GM21529 (cell line): ENCODE data around the gene C3orf52.

Experiments used
- ATAC-seq: cut with Tn5 transposase; IDR thresholded peaks from one replicate; pipeline ENCODE4 v1.9.1; 2021; ENCODE audit not compliant: unreplicated experiment

Gene C3orf52

DNA sequence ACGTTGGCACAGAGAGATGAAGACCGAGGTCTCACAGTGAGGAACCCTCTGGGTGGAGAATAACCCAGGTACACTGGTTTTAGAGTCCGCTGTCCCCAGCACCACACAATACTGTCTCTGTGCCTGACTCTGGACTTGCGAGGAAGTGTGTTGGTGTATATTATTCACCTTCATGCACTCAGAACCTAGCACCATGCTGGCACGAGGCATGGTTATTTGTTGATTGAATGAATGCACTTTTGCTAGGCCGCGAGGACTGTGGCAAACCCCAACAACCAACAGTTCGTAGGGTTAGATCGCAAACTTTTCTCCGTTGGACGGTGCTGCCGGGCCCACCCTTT, 484 bp upstream of the C3orf52 start:
- peak; percentile 10 for ATAC-seq

DNA sequence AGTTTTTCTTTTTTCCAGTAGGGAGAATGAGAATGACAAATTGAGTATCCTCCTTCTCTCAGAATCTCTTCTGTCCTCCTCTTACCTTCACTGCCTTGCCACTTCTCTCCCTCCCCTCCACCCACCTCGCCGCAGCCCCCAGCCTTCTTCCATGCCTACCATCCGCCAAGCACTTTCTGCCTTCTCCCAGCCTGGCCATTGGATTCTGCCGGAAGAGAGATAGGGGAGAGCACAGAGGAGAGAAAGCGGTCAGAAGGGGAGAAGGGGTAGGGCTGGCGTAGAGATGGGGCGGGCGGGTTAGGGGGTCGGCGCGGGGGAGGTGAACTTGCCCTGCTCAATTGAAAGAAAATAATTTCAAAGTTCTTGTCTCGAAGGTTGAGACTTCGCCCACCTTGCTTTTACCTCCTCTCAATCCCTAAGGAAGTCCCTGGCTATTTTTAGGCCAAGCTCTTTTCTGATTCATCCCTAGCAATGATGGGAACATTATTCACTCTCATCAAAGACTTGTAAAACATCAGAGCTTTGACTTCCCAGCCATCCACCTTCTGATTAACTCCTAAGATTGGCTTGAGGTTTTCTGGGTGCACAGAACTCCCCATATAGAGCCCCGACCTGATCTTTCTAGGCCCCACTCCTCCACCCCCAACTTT, 811 bp downstream of the C3orf52 start:
- no peak for ATAC-seq

DNA sequence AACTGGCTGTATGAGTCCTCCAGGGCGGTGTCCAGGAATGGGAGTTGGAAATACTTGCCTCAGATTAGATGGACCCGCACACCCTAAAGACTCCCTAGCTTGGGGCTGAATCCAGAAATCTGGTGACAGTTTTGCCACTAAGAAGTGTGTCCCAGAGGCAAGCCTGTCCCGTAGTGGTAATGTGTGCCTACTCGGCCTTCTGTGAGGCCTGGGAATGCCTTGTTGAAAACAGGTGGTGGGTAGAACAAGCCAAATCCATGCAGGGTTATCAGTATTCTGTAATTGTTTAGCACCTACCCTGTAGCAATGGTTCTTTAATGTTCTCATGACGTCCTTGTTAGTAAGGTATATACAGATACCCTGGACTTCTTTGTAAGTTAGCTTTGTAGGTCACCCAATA, 1.6 kb downstream of the C3orf52 start:
- no peak for ATAC-seq

DNA sequence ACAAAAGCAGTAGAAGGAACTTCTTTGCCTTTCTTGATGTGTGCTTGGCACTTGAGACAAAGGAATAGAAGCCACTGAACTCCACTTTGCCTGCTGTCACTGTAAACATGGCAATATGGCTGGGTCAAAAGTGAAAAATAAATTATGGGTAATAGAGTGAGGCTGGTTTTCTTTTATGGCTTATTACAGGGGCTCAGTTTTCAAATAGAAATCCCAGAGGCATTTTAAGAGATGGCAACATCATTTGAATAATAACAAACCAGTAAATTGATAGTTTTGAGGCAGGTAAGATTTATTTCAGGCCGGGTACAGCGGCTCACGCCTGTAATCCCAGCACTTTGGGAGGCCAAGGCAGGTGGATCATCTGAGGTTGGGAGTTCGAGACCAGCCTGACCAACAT, 2.8 kb downstream of the C3orf52 start:
- no peak for ATAC-seq

DNA sequence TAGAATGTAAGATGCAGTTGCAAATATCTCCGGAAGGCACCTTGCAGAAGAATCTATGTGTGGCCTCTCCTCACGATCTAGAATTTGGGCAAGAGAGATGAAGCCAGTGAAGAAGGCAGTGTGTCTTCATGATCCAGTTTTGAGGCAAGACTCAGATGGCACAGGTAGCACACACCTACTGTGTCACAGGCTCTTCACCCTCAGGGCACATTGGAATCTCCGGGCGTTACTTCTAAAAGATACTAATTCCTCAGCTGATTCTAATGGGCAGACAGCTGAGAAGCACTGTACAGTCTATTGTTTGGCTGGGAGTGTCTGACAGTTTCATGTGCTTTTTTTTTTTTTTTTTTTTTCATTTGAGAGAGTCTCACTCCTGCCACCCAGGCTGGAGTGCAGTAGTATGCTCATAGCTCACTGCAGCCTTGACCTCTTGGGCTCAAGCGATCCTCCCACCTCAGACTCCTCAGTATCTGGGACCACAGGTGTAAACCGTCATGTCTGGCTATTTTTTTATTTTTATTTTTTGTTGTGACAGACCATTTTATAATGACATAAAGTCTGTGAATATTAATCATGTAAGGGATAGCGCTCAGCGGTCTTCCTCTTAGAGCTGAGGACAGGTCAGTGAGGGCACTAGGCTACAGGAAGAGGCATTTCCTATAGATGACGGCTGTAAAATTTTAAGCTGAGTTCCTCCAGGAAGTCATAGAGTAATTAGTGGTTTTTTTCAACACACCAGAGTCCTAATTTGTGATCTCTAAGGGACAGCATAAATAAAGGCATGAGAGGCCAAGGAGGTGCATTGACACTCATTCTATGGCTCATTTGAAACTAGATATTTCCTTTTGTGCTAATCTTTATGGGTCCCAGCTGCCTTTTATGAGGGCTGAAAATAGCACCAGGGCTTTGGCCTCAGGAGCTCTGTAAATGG, 4.0 kb downstream of the C3orf52 start:
- no peak for ATAC-seq

DNA sequence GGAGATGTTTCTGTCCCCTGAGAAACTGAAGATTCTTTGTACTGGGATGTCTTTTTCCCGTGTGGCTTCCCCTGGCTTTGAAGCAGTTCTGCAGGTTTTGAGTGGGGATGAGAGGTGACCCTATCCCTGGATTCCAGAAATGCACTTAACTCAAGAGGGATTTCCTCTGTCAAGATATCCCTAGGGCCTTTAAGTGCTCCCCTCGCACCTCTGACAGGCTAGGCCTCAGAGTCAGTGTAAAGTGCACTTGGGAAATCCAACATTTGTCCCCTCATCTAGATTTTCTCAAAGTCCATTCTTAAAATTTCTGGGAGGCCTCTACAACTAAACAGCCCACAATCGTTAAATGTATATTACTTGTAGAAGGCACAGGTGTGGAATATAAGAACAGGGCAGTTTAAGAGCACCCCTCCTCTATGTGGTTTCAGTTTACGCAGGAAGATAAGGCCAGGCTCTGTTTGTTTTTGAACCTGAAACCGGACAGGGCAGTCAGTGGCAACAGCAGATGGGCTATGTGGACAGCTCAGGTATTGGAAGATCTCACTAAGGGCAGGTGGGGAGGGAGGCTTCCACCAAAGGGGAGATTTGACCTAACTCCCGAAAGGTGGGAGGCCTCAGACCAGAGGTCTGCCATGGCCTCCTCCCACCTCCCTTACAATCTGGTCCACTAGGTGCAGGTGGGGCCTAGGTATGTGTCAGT, 4.8 kb downstream of the C3orf52 start:
- ATAC-seq: no peak

DNA sequence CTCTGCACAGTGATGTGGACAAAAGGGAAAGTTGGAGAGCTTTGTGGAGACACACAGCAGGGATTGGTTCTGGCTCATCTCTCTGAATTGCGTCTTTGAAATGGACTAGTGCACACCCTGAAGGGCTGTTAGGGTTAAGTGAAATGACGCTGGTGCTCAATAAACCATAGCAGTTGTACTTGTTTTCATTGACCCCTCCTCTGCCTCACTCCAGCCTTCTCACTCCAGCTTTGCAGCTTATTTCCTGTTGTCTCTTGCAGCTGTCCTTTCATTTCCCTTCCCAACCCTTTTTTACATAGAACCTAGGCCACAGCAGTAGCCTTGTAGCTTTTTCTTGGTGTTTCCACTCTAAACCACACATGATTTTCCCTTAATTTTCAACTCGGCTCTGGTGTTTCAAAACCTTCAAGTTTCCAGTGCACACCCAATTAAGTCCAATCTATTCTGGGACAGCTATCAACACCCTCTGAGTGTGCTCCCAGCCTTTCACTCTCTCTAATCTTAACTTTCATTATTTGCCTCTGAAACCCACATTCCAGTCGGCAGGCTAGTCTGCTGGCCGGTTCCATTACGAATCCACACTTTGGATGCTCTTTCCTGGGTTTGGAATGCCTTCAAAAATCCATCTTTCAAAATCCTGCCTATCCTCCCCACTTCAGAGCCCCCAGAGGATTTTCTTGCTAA, 6.4 kb downstream of the C3orf52 start:
- peak; percentile 57 for ATAC-seq

DNA sequence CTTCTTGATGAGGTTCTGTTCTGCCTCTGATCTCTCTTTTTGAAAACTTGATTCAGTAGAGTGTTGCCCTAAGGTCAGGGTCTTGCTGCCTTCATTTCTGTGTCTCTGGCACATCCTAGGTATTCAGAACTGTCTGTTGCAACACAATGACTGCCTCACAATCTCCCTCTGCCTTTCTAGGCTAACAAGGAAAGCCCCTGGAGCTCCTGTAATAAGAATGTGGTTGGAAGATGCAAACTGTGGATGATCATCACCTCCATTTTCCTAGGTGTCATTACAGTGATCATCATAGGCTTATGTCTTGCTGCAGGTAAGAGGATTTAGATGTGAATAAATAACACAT, 7.0 kb downstream of the C3orf52 start:
- ATAC-seq: no peak

DNA sequence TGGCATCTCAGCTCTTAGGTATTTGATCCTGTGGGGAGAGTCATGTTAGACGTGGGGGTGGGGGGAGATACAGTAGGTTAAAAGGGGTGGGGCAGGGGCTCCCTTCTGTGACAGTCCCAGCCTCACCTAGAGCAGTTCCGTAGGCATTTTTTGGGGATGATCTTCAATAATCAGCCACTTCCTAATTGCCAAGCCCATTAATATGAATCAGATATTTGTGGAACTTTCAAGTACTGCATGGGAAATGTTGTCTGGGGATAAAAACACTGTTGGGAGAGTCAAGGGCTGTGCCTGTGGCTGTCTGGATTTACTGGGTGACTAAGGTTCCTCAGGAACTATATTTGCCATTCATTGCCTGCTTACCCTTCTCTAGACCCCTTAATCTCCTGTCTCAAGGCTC, 9.5 kb downstream of the C3orf52 start:
- ATAC-seq: no peak

DNA sequence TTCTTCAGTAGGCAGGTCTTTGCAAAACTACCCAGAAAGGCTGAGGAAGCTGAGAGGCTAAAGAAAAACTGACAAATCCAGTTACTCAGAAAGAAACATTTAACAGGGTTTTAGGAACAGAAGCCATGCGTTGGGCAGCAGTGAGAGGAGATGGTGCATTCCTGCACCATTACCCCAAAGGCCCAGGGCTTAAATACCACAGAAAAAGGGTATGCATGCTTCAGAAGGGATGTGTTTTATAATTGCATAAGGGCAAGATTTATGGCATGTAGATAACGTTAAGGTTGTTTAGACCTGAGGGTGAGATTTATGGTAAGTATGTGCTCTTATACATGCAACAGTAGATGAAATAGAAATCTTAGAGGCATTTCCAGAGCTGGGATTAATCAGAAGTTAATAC, 10.0 kb downstream of the C3orf52 start:
- no peak for ATAC-seq

DNA sequence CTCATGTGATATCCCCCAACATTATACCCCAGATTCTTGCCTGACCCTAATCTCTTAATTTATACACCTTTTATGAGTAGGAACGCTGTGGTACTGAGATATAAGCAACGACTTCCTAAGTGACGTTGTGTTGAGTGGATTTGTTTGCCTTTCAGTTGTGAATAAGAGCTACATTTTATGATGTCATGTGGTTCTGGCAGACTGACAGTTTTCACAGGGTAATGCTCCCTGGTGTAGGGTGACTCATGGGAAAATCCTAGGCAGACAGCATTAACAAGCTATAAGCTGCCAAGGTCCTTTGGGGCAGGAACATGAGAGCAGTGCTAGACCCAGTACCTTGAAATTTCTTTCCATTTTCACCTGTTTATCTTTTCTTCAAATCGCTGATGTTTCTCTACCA, 11.2 kb downstream of the C3orf52 start:
- no peak for ATAC-seq

DNA sequence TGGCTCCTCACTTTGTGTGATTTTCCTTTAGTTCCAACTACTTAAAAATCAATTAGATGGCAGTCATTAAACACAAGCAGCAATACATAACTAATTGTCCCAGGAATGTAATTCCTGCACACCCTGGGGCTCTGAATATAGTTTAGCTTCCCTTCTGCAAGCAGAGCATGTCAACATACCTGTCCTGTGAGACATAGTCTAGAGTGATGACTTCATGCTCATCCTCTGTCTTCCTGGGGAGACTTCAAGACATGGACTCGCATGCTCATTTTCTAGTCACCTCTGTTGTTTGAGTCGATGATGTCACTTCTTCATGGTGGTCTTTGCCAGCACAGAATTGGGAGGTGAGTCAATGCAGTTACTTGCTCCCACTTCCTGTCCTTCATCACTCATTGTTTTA, 15.7 kb downstream of the C3orf52 start:
- ATAC-seq: no peak

DNA sequence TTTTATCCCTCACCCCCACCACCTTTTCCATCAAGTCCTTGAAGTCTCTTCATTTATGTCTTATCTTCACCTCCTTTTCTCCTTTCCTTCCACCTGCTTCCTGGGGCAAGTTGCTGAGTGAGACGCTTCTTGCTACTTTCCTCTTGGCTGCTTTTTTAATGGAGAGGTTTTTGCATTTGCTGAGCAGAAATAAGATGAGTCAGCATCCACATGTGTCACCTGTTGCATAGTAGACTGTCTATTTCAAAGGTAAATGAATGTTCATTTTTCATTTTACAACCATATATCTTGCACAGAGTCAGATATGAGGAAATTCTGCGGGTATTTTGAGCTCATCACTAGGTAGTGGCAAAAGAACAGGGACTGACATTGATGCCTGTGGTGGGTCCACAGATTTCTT, 18.6 kb downstream of the C3orf52 start:
- ATAC-seq: no peak

DNA sequence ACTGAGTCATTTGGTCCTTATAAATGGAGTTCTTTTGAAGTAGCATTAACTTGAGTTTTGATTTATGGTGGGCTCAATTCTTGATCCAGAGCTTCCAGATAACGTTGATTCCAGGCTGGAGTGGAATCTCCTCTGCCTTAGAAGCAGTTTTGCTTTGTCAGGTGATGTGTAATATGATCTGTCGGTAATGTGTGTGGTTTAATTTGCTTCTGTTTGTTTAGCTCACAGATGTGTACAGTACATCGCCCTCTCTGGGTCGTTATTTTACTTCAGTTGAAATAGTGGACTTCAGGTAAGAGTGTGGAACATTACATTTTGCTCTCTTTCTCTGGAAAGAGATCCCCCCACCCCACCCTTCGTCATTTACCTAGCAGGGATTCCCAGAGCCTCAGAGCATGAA, 23.1 kb downstream of the C3orf52 start:
- no peak for ATAC-seq

DNA sequence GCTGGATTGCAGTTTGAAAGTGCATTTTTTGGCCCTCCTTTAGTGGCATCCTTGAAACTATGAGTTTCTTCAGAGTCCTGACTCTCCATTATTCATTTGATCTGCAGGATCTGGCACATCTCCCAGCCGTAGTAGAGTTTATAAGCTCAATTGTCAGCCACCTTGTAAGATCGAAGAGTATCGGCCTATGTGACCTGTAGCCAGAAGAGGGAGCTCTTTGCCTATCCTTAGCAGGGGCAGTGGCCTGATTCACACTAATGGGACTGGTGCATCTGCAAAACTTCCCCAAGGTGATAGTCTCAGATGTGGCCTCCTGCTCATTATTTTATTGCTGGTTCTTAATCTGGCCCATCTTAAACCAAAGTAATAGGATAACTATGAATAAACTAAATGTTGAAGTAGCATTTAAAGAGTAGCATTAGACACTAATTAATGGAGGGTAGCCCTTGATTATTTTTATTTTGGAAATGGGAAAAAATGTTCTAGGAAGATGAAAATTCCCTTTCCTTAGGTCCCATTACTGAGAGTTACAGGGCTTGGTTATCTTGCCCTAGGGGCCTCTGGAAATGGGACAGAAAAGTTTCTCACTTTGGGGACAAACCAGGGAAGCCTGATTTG, 25.7 kb downstream of the C3orf52 start:
- peak; percentile 49 for ATAC-seq

DNA sequence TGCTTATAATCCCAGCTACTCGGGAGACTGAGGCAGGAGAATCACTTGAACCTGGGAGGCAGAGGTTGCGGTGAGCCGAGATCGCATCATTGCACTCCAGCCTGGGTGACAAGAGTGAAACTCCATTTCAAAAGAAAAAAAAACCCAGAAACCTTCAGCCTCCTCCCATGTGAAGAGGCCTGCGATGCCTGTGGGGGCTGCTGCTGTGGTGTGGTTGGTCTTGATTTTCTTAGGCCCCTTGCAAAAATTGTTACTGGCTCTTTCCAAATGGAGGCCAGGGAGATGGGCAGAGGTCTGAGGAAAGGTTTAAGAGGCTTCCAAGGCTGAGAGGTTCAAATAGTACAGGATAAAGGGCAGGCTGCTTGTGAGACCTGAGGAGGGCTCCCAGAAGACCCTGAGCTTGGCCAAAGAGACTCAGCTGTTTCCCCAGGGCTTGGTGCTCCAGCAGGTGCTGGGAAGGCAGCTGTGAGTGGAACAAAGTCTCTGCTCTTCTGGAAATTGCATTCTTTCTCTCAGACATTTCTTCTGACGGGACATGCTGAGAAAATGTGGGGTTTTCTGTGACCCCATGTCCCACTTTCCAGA, 28.5 kb downstream of the C3orf52 start:
- peak; percentile 28 for ATAC-seq

DNA sequence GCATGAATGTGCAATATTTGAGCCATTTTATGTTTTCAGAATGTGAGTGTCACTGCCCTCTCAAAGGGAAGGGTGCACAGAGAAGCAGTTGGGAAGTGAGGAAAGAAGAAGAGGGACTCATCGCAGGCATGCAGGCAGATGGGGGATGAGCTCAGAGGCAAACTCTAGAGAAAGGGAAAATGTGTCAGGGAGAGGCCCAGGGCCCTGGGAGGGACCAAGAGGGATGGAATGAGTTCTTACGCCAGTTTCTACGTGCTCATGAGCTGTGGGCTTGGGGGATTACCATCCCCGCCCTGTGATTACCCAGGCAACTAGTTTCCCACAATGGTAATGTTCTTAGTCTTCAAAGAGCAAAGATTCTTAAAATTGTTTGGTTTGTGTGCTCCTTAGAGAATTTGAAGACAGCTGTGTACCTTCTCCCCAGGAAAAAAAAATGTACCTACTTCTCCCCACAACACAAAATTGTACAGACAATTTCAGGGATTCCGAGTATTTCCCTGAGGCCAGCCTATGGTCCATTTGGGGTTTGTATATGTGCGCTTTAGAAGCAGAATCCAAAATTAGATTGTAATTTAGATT, 29.1 kb downstream of the C3orf52 start:
- peak; percentile 41 for ATAC-seq

DNA sequence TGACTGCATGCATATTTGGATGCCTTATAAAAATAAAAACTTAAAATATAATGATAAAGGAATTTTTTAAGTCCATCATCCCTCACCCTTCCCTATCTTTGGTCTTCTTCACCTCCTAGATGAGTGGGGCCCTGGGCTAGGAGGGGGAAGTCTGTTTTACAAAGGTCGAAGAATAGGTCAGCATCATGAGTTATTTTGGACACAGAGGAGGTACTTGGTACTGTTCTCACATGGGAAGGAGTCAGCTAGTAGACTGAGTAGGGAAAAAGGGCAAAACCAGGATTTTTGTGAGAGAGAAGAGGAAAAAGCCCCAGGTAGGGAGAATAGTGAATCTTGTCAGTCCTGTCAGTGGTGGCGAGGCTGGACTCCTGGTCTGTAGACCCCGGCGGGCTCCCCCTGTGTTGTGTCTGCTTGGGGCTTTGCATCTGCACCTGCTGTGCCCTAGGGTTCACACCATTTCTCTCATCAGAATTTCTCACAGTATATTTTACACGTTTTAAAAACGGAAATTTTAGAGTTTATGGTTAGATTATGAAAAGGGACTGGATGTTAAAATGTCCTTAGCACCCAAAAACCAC, 29.7 kb downstream of the C3orf52 start:
- ATAC-seq: peak; percentile 16

DNA sequence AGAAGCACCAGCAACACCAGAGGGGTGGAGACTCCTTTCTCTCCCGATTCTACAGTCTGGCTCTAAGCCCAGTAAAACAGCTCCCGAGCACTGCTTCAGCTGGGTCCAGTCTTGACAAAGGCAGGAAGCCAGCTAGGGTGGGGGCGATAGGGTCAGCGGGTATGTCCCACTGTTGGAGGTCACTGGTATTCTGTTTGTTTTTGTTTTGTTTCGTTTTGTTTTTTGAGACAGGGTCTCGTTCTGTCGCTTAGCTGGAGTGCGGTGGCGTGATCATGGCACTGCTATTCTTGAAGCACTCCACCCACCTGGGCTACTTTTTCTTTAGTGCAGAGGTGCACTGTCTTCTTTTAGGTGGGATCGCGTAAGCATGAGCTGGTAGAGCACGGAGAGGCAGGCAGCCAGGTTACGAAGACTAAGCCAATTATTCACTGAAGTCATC, 30.6 kb downstream of the C3orf52 start:
- no peak for ATAC-seq

DNA sequence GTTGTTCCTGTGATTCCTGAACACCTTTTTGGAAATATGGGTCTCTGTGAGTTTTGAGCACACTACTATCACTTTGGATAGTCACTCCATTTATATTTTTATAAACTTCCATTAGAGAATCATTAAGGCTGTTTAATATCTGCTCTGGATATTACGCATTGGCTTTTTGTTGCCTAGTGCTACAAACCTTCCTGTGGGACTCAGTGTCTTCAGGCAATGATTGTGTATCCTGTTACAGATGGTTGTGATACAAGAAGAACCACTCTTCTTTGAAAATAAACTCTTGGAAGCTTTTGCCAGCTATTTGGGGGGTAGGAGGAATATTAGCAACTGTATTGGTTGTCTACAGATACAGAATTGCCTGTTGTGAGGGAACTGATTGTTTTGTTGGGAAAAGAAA, 31.2 kb downstream of the C3orf52 start:
- ATAC-seq: no peak
